CD14-positive monocyte (primary cell): ENCODE measurements around the gene SMURF2. TPM values are rescaled to one million over a fixed set of nuclear protein-coding genes. Genes with fewer than 3 reads are reported as not detected.

Source experiments
- DNase-seq, 3 donors: peaks; one replicate each; pipeline ENCODE4 v3.0.0-alpha.2; 2011 to 2022
- H2AFZ ChIP-seq: 2 replicates; pipeline ENCODE4 v1.6.0; 2012; ENCODE audit warnings: mild to moderate bottlenecking, low read depth, low read length, inconsistent platforms; ENCODE audit not compliant: insufficient read depth, poor library complexity, severe bottlenecking
- H3K27ac ChIP-seq, 2 donors: 1 replicate in 1 of 2; 2 replicates in 1 of 2; pipeline ENCODE4 v1.5.1; 2012 to 2013; ENCODE audit warnings: low read length in 2 of 2, control low read depth in 1 of 2, inconsistent platforms in 1 of 2, low read depth in 1 of 2, mild to moderate bottlenecking in 1 of 2
- H3K27me3 ChIP-seq, 2 donors: one replicate each; pipeline versions ENCODE4 v1.6.0 to v1.6.1; 2011 to 2013; ENCODE audit warnings: low read length in 2 of 2; ENCODE audit not compliant: control insufficient read depth in 2 of 2, insufficient read depth in 2 of 2
- H3K36me3 ChIP-seq, 2 donors: replicated peaks in 1 of 2; 1 replicate in 1 of 2; 2 replicates in 1 of 2; pipeline versions ENCODE4 v1.5.1 to v1.6.1; 2012 to 2013; ENCODE audit warnings: low read length in 2 of 2, control low read depth in 1 of 2, inconsistent platforms in 1 of 2, mild to moderate bottlenecking in 1 of 2; ENCODE audit not compliant: insufficient read depth in 2 of 2, control insufficient read depth in 1 of 2
- H3K4me1 ChIP-seq, 2 donors: 1 replicate in 1 of 2; 2 replicates in 1 of 2; pipeline versions ENCODE4 v1.5.1 to v1.6.1; 2012 to 2013; ENCODE audit warnings: low read length in 2 of 2, control low read depth in 1 of 2, inconsistent platforms in 1 of 2, mild to moderate bottlenecking in 1 of 2, moderate library complexity in 1 of 2; ENCODE audit not compliant: insufficient read depth in 2 of 2, control insufficient read depth in 1 of 2
- H3K4me2 ChIP-seq: replicated peaks from 2 replicates; pipeline ENCODE3; 2012; ENCODE audit warnings: low read length, moderate library complexity, mild to moderate bottlenecking; ENCODE audit not compliant: poor library complexity, severe bottlenecking; ENCODE audit errors: extremely low read depth
- H3K4me3 ChIP-seq, 3 experiments: fragments of 200-600 bp in 1 of 3; sonication (generic) in 1 of 3; replicated peaks in 1 of 3; 1 replicate in 2 of 3; 2 replicates in 1 of 3; pipeline ENCODE4 v1.5.1; 2011 to 2013; ENCODE audit warnings: low read length in 3 of 3, mild to moderate bottlenecking in 3 of 3, control low read depth in 2 of 3, low read depth in 2 of 3, inconsistent platforms in 1 of 3, moderate library complexity in 1 of 3
- H3K79me2 ChIP-seq: 2 replicates; pipeline ENCODE4 v1.6.0; 2012; ENCODE audit warnings: mild to moderate bottlenecking, control low read depth, inconsistent platforms, low read length, moderate library complexity; ENCODE audit not compliant: insufficient read depth
- H3K9ac ChIP-seq: 2 replicates; pipeline ENCODE4 v1.6.0; 2017; ENCODE audit warnings: low read length, mild to moderate bottlenecking; ENCODE audit not compliant: insufficient read depth, poor library complexity, severe bottlenecking
- H3K9me3 ChIP-seq, 2 donors: replicated peaks in 1 of 2; 1 replicate in 1 of 2; 2 replicates in 1 of 2; pipeline versions ENCODE4 v1.5.1 to v1.6.1; 2012 to 2013; ENCODE audit warnings: low read length in 2 of 2, control low read depth in 1 of 2; ENCODE audit not compliant: control insufficient read depth in 1 of 2, insufficient read depth in 1 of 2
- H4K20me1 ChIP-seq: 2 replicates; pipeline ENCODE4 v1.6.0; 2012; ENCODE audit warnings: mild to moderate bottlenecking, low read length, control low read depth, moderate library complexity; ENCODE audit not compliant: insufficient read depth
- H3K27ac Mint-ChIP-seq, 7 donors: one replicate each; pipeline ENCODE4 v1.8.0; 2020; ENCODE audit warnings: mild to moderate bottlenecking in 7 of 7, mixed read lengths in 7 of 7, moderate library complexity in 6 of 7, inconsistent platforms in 2 of 7
- H3K27me3 Mint-ChIP-seq, 3 donors: one replicate each; pipeline ENCODE4 v1.8.0; 2021 to 2022; ENCODE audit warnings: low read depth in 3 of 3, mild to moderate bottlenecking in 3 of 3, mixed read lengths in 3 of 3, moderate library complexity in 3 of 3, inconsistent platforms in 1 of 3
- H3K36me3 Mint-ChIP-seq, 2 donors: one replicate each; pipeline ENCODE4 v1.8.0; 2020; ENCODE audit warnings: mixed read lengths in 2 of 2, inconsistent platforms in 1 of 2, mild to moderate bottlenecking in 1 of 2
- H3K4me1 Mint-ChIP-seq: one replicate; pipeline ENCODE4 v1.8.0; 2020; ENCODE audit warnings: mild to moderate bottlenecking, mixed read lengths
- H3K4me3 Mint-ChIP-seq, 2 donors: one replicate each; pipeline ENCODE4 v1.8.0; 2020; ENCODE audit warnings: mild to moderate bottlenecking in 2 of 2, mixed read lengths in 2 of 2, moderate library complexity in 1 of 2
- H3K9me3 Mint-ChIP-seq, 7 donors: one replicate each; pipeline ENCODE4 v1.8.0; 2020 to 2022; ENCODE audit warnings: mixed read lengths in 7 of 7, mild to moderate bottlenecking in 6 of 7, moderate library complexity in 6 of 7, inconsistent platforms in 2 of 7
- WGBS: methylation state at CpG from one replicate; pipeline ENCODE4 v1.1.5; 2013; ENCODE audit warnings: missing lambda C conversion rate; ENCODE audit not compliant: insufficient coverage; 5-methylcytosine and 5-hydroxymethylcytosine counted together
- intact Hi-C, 2 donors: fragments of 100-400 bp; cut with micrococcal nuclease; formaldehyde crosslinking; loops; one replicate each; pipeline versions ENCODE4 v1.15.0 to v1.15.1; 2023
- polyA plus RNA-seq, 3 donors: library from polyadenylated mRNA; depleted of rRNA in 1 of 3; unstranded in 2 of 3; stranded (reverse) in 1 of 3; fragments of 300-500 nt in 2 of 3; fragments of >200 nt in 1 of 3; fragmentation: Illumina TruSeq in 2 of 3; gene quantifications; 1 replicate in 2 of 3; 2 replicates in 1 of 3; pipeline ENCODE4 v1.2.3, GENCODE V29; 2012 to 2021
- TF ChIP-seq, protein P1 (sequence below): fragments of 200-600 bp; IDR thresholded peaks from one replicate; pipeline ENCODE4 v1.8.0; 2022; ENCODE audit warnings: antibody characterized with exemption, mild to moderate bottlenecking

SMURF2 gene
- polyA plus RNA-seq, 3 donors, result 2.2 to 12.9 (median 4.5) TPM

DNA sequence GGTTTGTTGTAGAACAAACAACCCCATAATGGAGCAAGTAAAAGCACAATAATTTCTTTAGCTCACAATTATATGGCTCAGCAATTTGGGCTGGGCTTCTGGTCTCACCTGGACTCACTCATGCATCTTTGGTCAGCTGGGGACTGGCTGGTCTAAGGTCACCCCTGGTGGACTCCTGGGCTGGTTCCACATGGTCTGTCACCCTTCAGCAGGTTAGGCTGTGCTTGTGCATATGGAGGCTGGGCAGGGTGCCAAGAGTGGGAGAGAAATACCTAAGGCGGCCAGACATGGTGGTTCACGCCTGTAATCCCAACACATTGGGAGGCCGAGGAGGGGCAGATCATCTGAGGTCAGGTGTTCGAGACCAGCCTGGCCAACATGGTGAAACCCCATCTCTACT is 27.0 kb upstream of the SMURF2 start:
- H2AFZ ChIP-seq, result no peak overlapping the region
- no peak overlapping the region for H3K27ac Mint-ChIP-seq
- TF ChIP-seq, protein P1, sequence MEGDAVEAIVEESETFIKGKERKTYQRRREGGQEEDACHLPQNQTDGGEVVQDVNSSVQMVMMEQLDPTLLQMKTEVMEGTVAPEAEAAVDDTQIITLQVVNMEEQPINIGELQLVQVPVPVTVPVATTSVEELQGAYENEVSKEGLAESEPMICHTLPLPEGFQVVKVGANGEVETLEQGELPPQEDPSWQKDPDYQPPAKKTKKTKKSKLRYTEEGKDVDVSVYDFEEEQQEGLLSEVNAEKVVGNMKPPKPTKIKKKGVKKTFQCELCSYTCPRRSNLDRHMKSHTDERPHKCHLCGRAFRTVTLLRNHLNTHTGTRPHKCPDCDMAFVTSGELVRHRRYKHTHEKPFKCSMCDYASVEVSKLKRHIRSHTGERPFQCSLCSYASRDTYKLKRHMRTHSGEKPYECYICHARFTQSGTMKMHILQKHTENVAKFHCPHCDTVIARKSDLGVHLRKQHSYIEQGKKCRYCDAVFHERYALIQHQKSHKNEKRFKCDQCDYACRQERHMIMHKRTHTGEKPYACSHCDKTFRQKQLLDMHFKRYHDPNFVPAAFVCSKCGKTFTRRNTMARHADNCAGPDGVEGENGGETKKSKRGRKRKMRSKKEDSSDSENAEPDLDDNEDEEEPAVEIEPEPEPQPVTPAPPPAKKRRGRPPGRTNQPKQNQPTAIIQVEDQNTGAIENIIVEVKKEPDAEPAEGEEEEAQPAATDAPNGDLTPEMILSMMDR, result no peak
- H3K9ac ChIP-seq, result no peak overlapping the region
- peaks cover 0 to 2% (median 0%) of the 10 kb centered on the region in 7 donors for H3K9me3 Mint-ChIP-seq
- H3K4me1 Mint-ChIP-seq, result peaks cover 10% of the 10 kb centered on the region
- no peak for DNase-seq
- no peak overlapping the region for H3K4me3 ChIP-seq
- H3K27me3 ChIP-seq, result no peaks in the 10 kb centered on the region
- H3K9me3 ChIP-seq, result no peaks in the 10 kb centered on the region
- no peak overlapping the region for H3K4me3 Mint-ChIP-seq
- H4K20me1 ChIP-seq, result no peaks in the 10 kb centered on the region
- H3K36me3 ChIP-seq, result no peaks in the 10 kb centered on the region
- peaks cover 0 to 6% (median 5%) of the 10 kb centered on the region in 3 donors for H3K27me3 Mint-ChIP-seq
- H3K4me1 ChIP-seq, result peaks cover 1 to 5% of the 10 kb centered on the region in 2 donors
- no CpG with 5 or more reads among the region's 4 CpGs for WGBS
- no peaks in the 10 kb centered on the region for H3K36me3 Mint-ChIP-seq
- no peak overlapping the region for H3K27ac ChIP-seq
- no peaks in the 10 kb centered on the region for H3K79me2 ChIP-seq
- intact Hi-C loops, result no loop called here
- no peak overlapping the region for H3K4me2 ChIP-seq

DNA sequence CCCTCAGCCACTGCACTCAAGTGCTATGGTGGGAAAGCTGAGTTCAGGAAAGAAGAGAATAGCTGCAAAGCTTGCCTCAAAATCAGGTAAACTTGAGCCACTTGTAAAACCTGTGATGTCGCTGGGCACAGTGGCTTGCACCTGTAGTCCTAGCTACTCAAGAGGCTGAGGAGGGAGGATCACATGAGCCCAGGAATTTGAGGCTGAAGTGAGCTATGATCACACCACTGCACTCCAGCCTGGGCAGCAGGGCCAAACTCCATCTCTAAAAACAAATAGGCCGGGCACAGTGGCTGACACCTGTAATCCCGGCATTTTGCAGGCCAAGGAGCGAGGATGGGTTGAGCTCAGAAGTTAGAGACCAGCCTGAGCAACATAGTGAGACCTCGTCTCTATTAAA is 26.4 kb upstream of the SMURF2 start:
- Histone ChIP-seq H4K20me1 (no peaks in the 10 kb centered on the region), H3K4me2 (no peak overlapping the region), H2AFZ (no peak overlapping the region), H3K9me3 (no peaks in the 10 kb centered on the region), H3K27ac (no peak overlapping the region), H3K36me3 (no peaks in the 10 kb centered on the region), H3K4me1 (no peaks in the 10 kb centered on the region), H3K4me3 (no peak overlapping the region), H3K9ac (no peak overlapping the region), H3K79me2 (no peaks in the 10 kb centered on the region), H3K27me3 (no peaks in the 10 kb centered on the region)
- Mint-ChIP-seq H3K36me3 (no peaks in the 10 kb centered on the region), H3K4me1 (peaks cover 6% of the 10 kb centered on the region), H3K4me3 (no peak overlapping the region), H3K27me3 (peaks cover 0 to 6% (median 5%) of the 10 kb centered on the region in 3 donors), H3K9me3 (peaks cover 0 to 2% (median 0%) of the 10 kb centered on the region in 7 donors), H3K27ac (no peak overlapping the region)
- DNase-seq, result no peak
- TF ChIP-seq, protein P1, result no peak
- WGBS, result 100% methylated on average over 3 of the region's 5 CpGs
- intact Hi-C loops, result no loop called here
